Measurements from ENCODE around the gene ADAM12.

- no peak for TF ChIP-seq POLR2A (IDR thresholded peaks at IDR 0.05; ENCODE audit: low read depth)
- TF ChIP-seq, protein P1, sequence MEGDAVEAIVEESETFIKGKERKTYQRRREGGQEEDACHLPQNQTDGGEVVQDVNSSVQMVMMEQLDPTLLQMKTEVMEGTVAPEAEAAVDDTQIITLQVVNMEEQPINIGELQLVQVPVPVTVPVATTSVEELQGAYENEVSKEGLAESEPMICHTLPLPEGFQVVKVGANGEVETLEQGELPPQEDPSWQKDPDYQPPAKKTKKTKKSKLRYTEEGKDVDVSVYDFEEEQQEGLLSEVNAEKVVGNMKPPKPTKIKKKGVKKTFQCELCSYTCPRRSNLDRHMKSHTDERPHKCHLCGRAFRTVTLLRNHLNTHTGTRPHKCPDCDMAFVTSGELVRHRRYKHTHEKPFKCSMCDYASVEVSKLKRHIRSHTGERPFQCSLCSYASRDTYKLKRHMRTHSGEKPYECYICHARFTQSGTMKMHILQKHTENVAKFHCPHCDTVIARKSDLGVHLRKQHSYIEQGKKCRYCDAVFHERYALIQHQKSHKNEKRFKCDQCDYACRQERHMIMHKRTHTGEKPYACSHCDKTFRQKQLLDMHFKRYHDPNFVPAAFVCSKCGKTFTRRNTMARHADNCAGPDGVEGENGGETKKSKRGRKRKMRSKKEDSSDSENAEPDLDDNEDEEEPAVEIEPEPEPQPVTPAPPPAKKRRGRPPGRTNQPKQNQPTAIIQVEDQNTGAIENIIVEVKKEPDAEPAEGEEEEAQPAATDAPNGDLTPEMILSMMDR (IDR thresholded peaks at IDR 0.05) = no peak
- TF ChIP-seq POLR2AphosphoS5 (IDR thresholded peaks at IDR 0.05) = no peak
Measured at GRCh38 chr10:126073606-126074005, 314.7 kb downstream of the ADAM12 start.
